ENCODE results near the gene GRM5. TPM values are rescaled to one million over a fixed set of nuclear protein-coding genes. Genes with fewer than 3 reads are reported as not detected.

The GRM5 gene
- total RNA-seq, 2 donors from 2014 or later = 0.33 TPM; not detected in 1

GRCh38 chr11:88597387-88597786, 468.4 kb downstream of the GRM5 start:
- intact Hi-C loops (cut with DNase I) = no loop called here
- Histone ChIP-seq H3K27ac (no peak overlapping the region), H3K27me3 (no peaks in the 10 kb centered on the region), H3K36me3 (replicated peaks in 1 of 2; ENCODE audit: insufficient read depth in 1 of 2, low read depth in 2 of 2) (no peaks in the 10 kb centered on the region), H3K4me3 (no peak overlapping the region), H3K9me3 (no peaks in the 10 kb centered on the region), H3K4me1 (no peaks in the 10 kb centered on the region)
- no peak for DNase-seq
- 43 to 58% methylated on average over 2 of the region's 2 CpGs for WGBS, 2 donors
- TF ChIP-seq POLR2A (IDR thresholded peaks at IDR 0.05) = no peak
- no peak for ATAC-seq

DNA sequence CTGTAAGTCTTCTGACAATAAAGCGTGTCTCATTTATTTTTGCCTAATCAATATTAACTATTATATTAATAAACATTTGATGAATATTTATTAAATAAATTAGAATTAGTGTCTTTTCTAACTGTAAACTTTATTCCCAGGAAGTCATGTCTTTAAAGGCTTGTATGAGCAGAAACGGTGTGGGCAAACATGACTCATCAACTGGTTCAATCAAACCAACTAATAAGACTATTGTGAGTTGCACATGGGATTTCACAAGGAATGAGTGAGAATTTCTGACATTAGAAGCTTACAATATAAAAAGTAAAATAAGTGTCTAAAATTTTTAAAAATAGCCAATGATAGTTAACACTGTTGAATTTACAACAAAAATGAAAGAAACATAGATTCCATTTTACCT, 469.0 kb downstream of the GRM5 start:
- intact Hi-C loops (cut with DNase I) = no loop called here
- ATAC-seq (no peak), DNase-seq (no peak)
- H3K9me3 ChIP-seq = no peaks in the 10 kb centered on the region
- no peaks in the 10 kb centered on the region for H3K27me3 ChIP-seq
- H3K27ac ChIP-seq = no peak overlapping the region
- no peaks in the 10 kb centered on the region for H3K4me1 ChIP-seq
- 69 to 73% methylated on average over 2 of the region's 2 CpGs for WGBS, 2 donors
- no peaks in the 10 kb centered on the region for H3K36me3 ChIP-seq (replicated peaks in 1 of 2; ENCODE audit: insufficient read depth in 1 of 2, low read depth in 2 of 2)
- no peak for TF ChIP-seq CTCF (IDR thresholded peaks at IDR 0.05)
- TF ChIP-seq POLR2A (IDR thresholded peaks at IDR 0.05) = no peak
- H3K4me3 ChIP-seq = no peak overlapping the region

- WGBS, 2 donors = 49 to 64% methylated on average over 2 of the region's 2 CpGs
- intact Hi-C loops (cut with DNase I) = no loop called here
- no peak for TF ChIP-seq POLR2A (IDR thresholded peaks at IDR 0.05)
- TF ChIP-seq CTCF (IDR thresholded peaks at IDR 0.05) = no peak
- Histone ChIP-seq H3K27me3 (no peaks in the 10 kb centered on the region), H3K4me1 (no peaks in the 10 kb centered on the region), H3K36me3 (replicated peaks in 1 of 2; ENCODE audit: insufficient read depth in 1 of 2, low read depth in 2 of 2) (no peaks in the 10 kb centered on the region), H3K4me3 (no peak overlapping the region), H3K27ac (no peak overlapping the region), H3K9me3 (no peaks in the 10 kb centered on the region)
- ATAC-seq (no peak), DNase-seq (no peak)
Observed at GRCh38 chr11:88594274-88594950, 471.4 kb downstream of the GRM5 start.

DNA sequence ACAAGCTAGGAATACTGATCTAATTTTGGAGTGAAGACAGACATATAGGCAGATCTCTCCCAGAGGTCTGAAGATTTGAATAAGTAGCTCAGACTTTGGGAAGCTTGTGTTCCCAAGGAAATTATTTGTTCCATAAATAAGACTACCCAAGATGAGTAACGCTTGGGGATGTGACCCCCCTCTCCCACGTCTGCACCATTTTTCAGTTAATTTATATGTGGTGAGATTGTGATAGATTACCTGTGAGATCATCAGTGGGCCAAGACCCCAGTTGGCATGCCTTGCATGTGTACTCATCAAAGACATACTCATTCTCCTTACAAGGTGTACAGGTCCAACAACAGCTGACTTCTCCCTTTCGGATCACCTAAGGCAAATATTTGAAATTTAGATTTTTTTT, 475.4 kb downstream of the GRM5 start:
- no peaks in the 10 kb centered on the region for H3K9me3 ChIP-seq
- H3K36me3 ChIP-seq (replicated peaks in 1 of 2; ENCODE audit: insufficient read depth in 1 of 2, low read depth in 2 of 2) = no peaks in the 10 kb centered on the region
- H3K27ac ChIP-seq = no peak overlapping the region
- 66 to 67% methylated on average over 3 of the region's 3 CpGs for WGBS, 2 donors
- H3K27me3 ChIP-seq = no peaks in the 10 kb centered on the region
- ATAC-seq (no peak), DNase-seq (no peak)
- TF ChIP-seq CTCF (IDR thresholded peaks at IDR 0.05) (no peak), POLR2A (IDR thresholded peaks at IDR 0.05) (no peak)
- H3K4me1 ChIP-seq = no peaks in the 10 kb centered on the region
- H3K4me3 ChIP-seq = no peak overlapping the region
- intact Hi-C loops (cut with DNase I) = no loop called here

DNA sequence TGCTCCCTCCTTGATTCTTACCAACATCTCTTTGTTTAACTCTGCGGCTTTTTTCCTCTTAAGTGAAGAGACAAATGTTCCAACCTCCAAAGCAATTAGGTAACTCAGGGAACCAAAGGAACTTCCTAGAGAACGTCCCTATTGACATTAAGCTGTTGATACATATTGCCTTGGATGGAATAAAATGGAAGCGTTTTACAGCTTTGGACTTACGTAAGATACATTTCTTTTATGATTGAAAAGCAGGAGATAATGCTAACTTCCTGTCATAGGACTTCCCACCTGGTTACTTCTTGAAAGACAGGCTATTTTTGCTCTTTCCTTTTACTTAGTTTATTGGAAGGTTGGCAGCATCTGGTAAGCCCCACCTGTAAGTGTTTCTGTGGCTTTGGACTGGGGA, 482.5 kb downstream of the GRM5 start:
- TF ChIP-seq POLR2A (IDR thresholded peaks at IDR 0.05) (no peak), CTCF (IDR thresholded peaks at IDR 0.05) (no peak)
- no peak for ATAC-seq

More for the DNA sequence above, 482.5 kb downstream of the GRM5 start:
- Histone ChIP-seq H3K4me1 (no peaks in the 10 kb centered on the region), H3K36me3 (replicated peaks in 1 of 2; ENCODE audit: insufficient read depth in 1 of 2, low read depth in 2 of 2) (no peaks in the 10 kb centered on the region), H3K27me3 (no peaks in the 10 kb centered on the region), H3K27ac (no peak overlapping the region), H3K4me3 (no peak overlapping the region), H3K9me3 (no peaks in the 10 kb centered on the region)
- DNase-seq = no peak
- intact Hi-C loops (cut with DNase I) = no loop called here
- 50 to 60% methylated on average over 4 of the region's 4 CpGs for whole genome bisulfite sequencing, 2 donors
